ENCODE measurements around the gene IGF1. TPM values are rescaled to one million over a fixed set of nuclear protein-coding genes. Genes with fewer than 3 reads are reported as not detected.
"Not testable (repeated sequence)": the region's sequence is repeated elsewhere in the genome, so short reads cannot be mapped to it uniquely, and the experiment has no call there.

Gene IGF1
- total RNA-seq, 1 donor from 2014 or later: 62.2 TPM

DNA sequence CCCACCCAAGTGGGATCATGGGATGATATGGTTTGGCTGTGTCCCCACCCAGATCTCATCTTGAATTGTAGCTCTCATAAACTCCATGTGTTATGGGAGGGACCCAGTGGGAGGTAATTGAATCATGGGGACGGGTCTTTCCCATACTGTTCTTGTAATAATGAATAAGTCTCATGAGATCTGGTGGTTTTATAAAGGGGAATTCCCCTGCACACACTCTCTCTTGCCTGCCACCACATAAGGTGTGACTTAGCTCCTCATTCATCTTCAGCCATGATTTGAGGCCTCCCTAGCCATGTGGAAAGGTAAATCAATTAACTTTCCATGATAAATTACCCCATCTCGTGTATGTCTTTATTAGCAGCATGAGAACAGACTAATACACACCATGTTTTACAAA lies 109.2 kb downstream of the IGF1 start:
- no peak overlapping the region for H3K4me3 Mint-ChIP-seq
- TF ChIP-seq, protein P1, sequence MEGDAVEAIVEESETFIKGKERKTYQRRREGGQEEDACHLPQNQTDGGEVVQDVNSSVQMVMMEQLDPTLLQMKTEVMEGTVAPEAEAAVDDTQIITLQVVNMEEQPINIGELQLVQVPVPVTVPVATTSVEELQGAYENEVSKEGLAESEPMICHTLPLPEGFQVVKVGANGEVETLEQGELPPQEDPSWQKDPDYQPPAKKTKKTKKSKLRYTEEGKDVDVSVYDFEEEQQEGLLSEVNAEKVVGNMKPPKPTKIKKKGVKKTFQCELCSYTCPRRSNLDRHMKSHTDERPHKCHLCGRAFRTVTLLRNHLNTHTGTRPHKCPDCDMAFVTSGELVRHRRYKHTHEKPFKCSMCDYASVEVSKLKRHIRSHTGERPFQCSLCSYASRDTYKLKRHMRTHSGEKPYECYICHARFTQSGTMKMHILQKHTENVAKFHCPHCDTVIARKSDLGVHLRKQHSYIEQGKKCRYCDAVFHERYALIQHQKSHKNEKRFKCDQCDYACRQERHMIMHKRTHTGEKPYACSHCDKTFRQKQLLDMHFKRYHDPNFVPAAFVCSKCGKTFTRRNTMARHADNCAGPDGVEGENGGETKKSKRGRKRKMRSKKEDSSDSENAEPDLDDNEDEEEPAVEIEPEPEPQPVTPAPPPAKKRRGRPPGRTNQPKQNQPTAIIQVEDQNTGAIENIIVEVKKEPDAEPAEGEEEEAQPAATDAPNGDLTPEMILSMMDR (IDR thresholded peaks at IDR 0.05; ENCODE audit: unreplicated experiment): no peak
- H3K4me1 Mint-ChIP-seq: no peaks in the 10 kb centered on the region
- H3K9me3 Mint-ChIP-seq: peaks cover 40% of the 10 kb centered on the region
- DNase-seq (ENCODE audit: low spot score in 2 of 2, unreplicated experiment in 2 of 2): no peak
- H3K27me3 Mint-ChIP-seq (ENCODE audit: low read depth): peaks cover 2% of the 10 kb centered on the region
- no peaks in the 10 kb centered on the region for H3K36me3 Mint-ChIP-seq
- no peak overlapping the region for H3K27ac Mint-ChIP-seq

DNA sequence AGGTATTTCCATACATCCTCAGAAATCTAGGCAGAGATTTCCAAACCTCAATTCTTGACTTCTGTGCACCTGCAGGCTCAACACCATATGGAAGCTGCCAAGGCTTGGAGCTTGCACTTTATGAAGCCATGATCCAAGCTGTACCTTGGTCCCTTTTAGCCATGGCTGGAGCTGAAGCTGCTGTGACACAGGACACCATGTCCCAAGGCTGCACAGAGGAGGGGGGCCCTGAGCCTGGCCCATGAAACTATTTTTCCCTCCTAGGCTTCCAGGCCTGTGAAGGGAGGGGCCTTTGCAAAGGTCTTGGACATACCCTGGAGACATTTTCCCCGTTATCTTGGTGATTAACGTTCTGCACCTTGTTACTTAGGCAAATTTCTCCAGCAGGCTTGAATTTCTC lies 110.5 kb downstream of the IGF1 start:
- peaks cover 2% of the 10 kb centered on the region for H3K27me3 Mint-ChIP-seq (ENCODE audit: low read depth)
- no peak for DNase-seq (ENCODE audit: low spot score in 2 of 2, unreplicated experiment in 2 of 2)
- peaks cover 40% of the 10 kb centered on the region for H3K9me3 Mint-ChIP-seq
- H3K27ac Mint-ChIP-seq: no peak overlapping the region
- no peaks in the 10 kb centered on the region for H3K4me1 Mint-ChIP-seq
- no peak overlapping the region for H3K4me3 Mint-ChIP-seq
- TF ChIP-seq, protein P1 (IDR thresholded peaks at IDR 0.05; ENCODE audit: unreplicated experiment): no peak
- no peaks in the 10 kb centered on the region for H3K36me3 Mint-ChIP-seq

DNA sequence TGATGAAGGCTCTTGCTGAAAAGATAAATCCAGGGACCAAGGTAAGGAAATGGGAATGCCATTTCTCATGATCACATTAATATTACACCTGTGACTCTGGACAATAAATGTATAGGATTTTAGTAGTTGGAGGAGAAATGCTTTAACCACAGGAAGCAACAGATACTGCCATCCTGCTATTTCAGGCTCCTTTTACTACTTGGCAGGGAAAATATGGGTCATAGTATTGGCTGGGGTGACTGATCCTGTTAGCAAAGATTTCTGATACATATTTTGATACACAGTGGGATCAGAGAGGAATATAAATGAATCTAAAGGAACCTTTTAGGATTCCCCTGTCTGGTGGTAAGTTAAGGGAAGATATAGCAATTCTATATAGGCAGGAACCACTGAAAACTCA lies 115.0 kb downstream of the IGF1 start:
- Mint-ChIP-seq H3K4me3 (no peak overlapping the region), H3K27ac (no peak overlapping the region), H3K36me3 (no peaks in the 10 kb centered on the region), H3K27me3 (ENCODE audit: low read depth) (peaks cover 9% of the 10 kb centered on the region), H3K4me1 (no peaks in the 10 kb centered on the region), H3K9me3 (peaks cover 25% of the 10 kb centered on the region)
- TF ChIP-seq, protein P1 (IDR thresholded peaks at IDR 0.05; ENCODE audit: unreplicated experiment): no peak
- DNase-seq (ENCODE audit: low spot score in 2 of 2, unreplicated experiment in 2 of 2): no peak

DNA sequence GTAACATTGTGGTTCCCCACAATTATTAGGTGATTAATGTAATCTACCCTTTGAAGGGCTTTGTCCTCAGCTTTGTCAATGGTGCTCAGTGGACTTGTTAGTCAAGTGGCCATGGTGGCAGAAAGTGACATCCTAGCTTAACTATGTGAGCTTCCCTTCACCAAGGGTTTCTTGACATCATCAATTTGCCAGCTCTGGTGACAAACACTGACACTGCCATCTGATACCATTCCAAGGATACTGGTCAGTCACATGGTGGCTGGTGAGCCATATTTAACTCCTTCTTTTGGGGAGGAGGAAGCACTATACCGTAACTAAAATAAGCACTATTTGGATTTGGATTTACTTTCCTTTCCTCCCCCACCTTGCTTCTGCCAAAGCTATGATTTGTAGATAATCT lies 115.7 kb downstream of the IGF1 start:
- peaks cover 13% of the 10 kb centered on the region for H3K27me3 Mint-ChIP-seq (ENCODE audit: low read depth)
- H3K36me3 Mint-ChIP-seq: no peaks in the 10 kb centered on the region

DNA sequence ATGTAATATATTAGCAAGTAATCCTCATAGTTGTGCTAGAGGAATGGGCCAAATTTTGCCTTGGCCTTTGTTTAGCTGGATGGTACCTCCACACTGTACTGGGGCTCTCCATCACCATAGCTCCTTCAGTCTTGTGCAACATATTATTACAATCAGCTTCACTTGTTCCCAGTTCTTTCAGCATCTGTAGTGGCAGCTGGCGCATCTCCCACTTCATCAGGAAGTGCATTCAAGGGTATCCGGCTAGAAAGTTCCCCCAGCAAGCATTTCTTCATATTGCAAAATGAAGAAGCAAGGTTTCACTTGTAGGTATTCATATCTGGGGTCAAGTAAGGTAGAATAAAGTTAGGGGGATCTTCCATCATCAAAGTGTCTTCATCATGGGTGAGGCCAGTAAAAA lies 123.7 kb downstream of the IGF1 start:
- Mint-ChIP-seq H3K9me3 (peaks cover 17% of the 10 kb centered on the region), H3K36me3 (peaks cover 16% of the 10 kb centered on the region), H3K27me3 (ENCODE audit: low read depth) (peaks cover 9% of the 10 kb centered on the region), H3K4me1 (peaks cover 31% of the 10 kb centered on the region), H3K4me3 (no peak overlapping the region), H3K27ac (peak overlapping the region; percentile 4)
- TF ChIP-seq, protein P1 (IDR thresholded peaks at IDR 0.05; ENCODE audit: unreplicated experiment): no peak
- DNase-seq (ENCODE audit: low spot score in 2 of 2, unreplicated experiment in 2 of 2): no peak

More for the DNA sequence above, 115.7 kb downstream of the IGF1 start:
- TF ChIP-seq, protein P1 (IDR thresholded peaks at IDR 0.05; ENCODE audit: unreplicated experiment): no peak
- no peak for DNase-seq (ENCODE audit: low spot score in 2 of 2, unreplicated experiment in 2 of 2)
- Mint-ChIP-seq H3K9me3 (peaks cover 25% of the 10 kb centered on the region), H3K4me3 (no peak overlapping the region), H3K27ac (no peak overlapping the region), H3K4me1 (no peaks in the 10 kb centered on the region)

DNA sequence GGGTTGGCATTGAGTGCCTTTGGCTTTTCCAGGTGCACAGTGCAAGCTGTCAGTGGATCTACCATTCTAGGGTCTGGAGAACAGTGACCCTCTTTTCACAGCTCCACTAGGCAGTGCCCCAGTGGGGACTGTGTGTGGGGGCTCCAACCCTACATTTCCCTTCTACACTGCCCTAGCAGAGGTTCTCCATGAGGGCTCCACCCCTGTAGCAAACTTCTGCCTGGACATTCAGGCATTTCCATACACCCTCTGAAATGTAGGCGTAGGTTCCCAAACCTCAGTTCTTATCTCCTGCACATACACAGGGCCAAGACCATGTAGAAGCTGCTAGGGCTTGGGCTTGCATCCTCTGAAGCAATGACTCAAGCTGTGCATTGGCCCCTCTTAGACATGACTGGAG lies 126.1 kb downstream of the IGF1 start:
- H3K27ac Mint-ChIP-seq; H3K4me3 Mint-ChIP-seq; H3K27me3 Mint-ChIP-seq (ENCODE audit: low read depth); DNase-seq (ENCODE audit: low spot score in 2 of 2, unreplicated experiment in 2 of 2): not testable (repeated sequence)
- peaks cover 16% of the 10 kb centered on the region for H3K36me3 Mint-ChIP-seq
- H3K9me3 Mint-ChIP-seq: peaks cover 17% of the 10 kb centered on the region
- H3K4me1 Mint-ChIP-seq: peaks cover 40% of the 10 kb centered on the region

Measured in mesothelial cell of epicardium (in vitro differentiated cells).